ENCODE data around the gene ZNF644.

GRCh38 chr1:90973897-90974798 is 47.7 kb downstream of the ZNF644 start:
- TF ChIP-seq YY1 (IDR thresholded peaks at IDR 0.05; ENCODE audit: low read depth) = no peak
- no peak for TF ChIP-seq NFIC (IDR thresholded peaks at IDR 0.05; ENCODE audit: borderline replicate concordance)
- TF ChIP-seq CTCF (IDR thresholded peaks at IDR 0.05) = no peak
- TF ChIP-seq FOXM1 (IDR thresholded peaks at IDR 0.05; ENCODE audit: low read depth) = no peak
- no peak for TF ChIP-seq REST (IDR thresholded peaks at IDR 0.05; ENCODE audit: low read depth, low read length)
- TF ChIP-seq POLR2AphosphoS5 (IDR thresholded peaks at IDR 0.05; ENCODE audit: low read depth, low read length) = no peak
- TF ChIP-seq EZH2phosphoT487 (IDR thresholded peaks at IDR 0.05; ENCODE audit: borderline replicate concordance, low read depth) = no peak
- TF ChIP-seq RXRA (IDR thresholded peaks at IDR 0.05; ENCODE audit: borderline replicate concordance, low read depth) = no peak
- TF ChIP-seq GABPA (IDR thresholded peaks at IDR 0.05; ENCODE audit: low read depth) = no peak
- no peak for TF ChIP-seq FOXJ3 (CRISPR knock-in tag; IDR thresholded peaks at IDR 0.05)
- no peak for TF ChIP-seq USF2 (IDR thresholded peaks at IDR 0.05; ENCODE audit: borderline replicate concordance, low read depth, low read length)
